H1 (cell line): ENCODE results near the gene GCC1. TPM values are rescaled to one million over a fixed set of nuclear protein-coding genes. Genes with fewer than 3 reads are reported as not detected.

Experiments
- RAD21 ChIP-seq, 2 experiments: IDR thresholded peaks in 1 of 2; conservative IDR thresholded peaks in 1 of 2; 2 replicates each; pipeline ENCODE4 v1.6.1; 2011; ENCODE audit warnings: low read depth in 2 of 2, low read length in 2 of 2, improper control_type of control experiment in 1 of 2, inconsistent platforms in 1 of 2, mild to moderate bottlenecking in 1 of 2, moderate library complexity in 1 of 2
- SIN3A ChIP-seq, 2 experiments: IDR thresholded peaks in 1 of 2; conservative IDR thresholded peaks in 1 of 2; 2 replicates each; pipeline ENCODE4 v1.6.1; 2011 to 2012; ENCODE audit warnings: low read length in 2 of 2, improper control_type of control experiment in 1 of 2, low read depth in 1 of 2, mild to moderate bottlenecking in 1 of 2
- TBP ChIP-seq: IDR thresholded peaks from 2 replicates; pipeline ENCODE4 v1.6.1; 2011; ENCODE audit warnings: low read depth, low read length, improper control_type of control experiment
- TCF12 ChIP-seq: IDR thresholded peaks from 2 replicates; pipeline ENCODE4 v1.6.1; 2011; ENCODE audit warnings: low read depth, mild to moderate bottlenecking, low read length
- polyA plus RNA-seq, 7 experiments: library from polyadenylated mRNA; depleted of rRNA in 3 of 7; stranded (reverse) in 5 of 7; unstranded in 2 of 7; fragments of >200 nt in 5 of 7; fragments of 200-250 nt in 2 of 7; gene quantifications; 1 replicate in 5 of 7; 2 replicates in 1 of 7; 4 replicates in 1 of 7; pipeline versions ENCODE4 v1.2.1 to v1.2.3, GENCODE V29; 2011 to 2013; ENCODE audit warnings: missing spikeins in 2 of 7, mixed read lengths in 2 of 7
- total RNA-seq: library from RNA; stranded (reverse); fragmentation: NEBNext Ultra II Directional; extraction: Animal tissue kit (Norgen Biotek cat#: 25700); gene quantifications from 2 replicates; pipeline ENCODE4 v1.2.1, GENCODE V29; 2021

GCC1 gene
- total and polyA plus RNA-seq, 2 of the 8 experiments (the other 6 are each of a cell fraction or from before 2014, with no cell fraction given): 3.3 to 15.0 TPM

DNA sequence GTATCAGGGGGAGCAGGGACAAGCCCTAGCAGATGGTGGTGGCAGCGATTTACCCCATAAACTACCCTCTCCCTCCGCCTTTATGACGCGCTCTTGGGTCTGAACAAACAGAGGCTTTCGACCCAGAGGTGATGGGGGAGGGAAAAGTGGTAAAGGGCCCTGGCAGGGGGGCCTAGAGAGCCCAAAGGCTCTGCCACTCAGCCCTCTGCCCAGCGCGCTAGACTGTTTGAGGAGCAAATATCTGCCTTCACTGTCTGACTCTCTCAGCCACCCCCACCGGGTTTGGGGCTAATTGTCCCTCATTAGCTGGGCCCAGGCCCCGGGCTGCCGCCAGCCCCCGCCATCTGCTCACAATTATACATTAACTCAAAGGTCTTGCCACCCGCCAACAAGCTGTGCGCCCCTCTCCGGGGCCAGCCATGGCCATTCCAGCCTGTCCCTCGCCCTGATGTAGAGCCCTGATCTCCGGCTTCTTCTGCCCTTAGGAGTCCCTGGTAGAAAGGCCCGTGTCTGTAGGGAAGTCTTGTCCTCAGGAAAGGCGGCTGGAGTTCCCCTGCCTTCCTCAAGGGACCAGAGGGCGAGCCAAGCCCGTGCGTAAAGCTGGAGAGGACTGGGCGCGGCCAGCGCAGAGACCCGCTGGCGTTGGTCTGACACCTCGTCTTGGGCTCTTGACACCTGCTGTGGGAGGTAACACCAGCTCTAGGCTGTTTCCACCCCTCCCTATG lies 34.4 kb upstream of the GCC1 start (continued):
- TF ChIP-seq SIN3A (conservative IDR thresholded peaks at IDR 0.05 in 1 of 2, IDR thresholded peaks at IDR 0.05 in 1 of 2; ENCODE audit: low read depth in 1 of 2, low read length in 2 of 2): peak in 1 of 2 experiments; percentile 77; a peak in 2 of 4 replicates
- TF ChIP-seq RAD21 (IDR thresholded peaks at IDR 0.05 in 1 of 2, conservative IDR thresholded peaks at IDR 0.05 in 1 of 2; ENCODE audit: low read depth in 2 of 2, low read length in 2 of 2): peak; percentile 16 to 33; a peak in 3 of 4 replicates
- TF ChIP-seq TCF12: 0 out of 2 replicates have a peak, but pooled peaks have one; percentile 23
- TF ChIP-seq TBP: peak; percentile 42; the same call in 1 of the 2 replicates
